Astrocyte (in vitro differentiated cells and primary cell): Measurements from ENCODE around the gene NUCKS1. TPM values are rescaled to one million over a fixed set of nuclear protein-coding genes. Genes with fewer than 3 reads are reported as not detected.

Experiments used
- DNase-seq: peaks from one replicate; pipeline ENCODE4 v3.0.0-alpha.2; 2010; ENCODE audit warnings: low read depth
- FAIRE-seq: peaks from 2 replicates; lab custom pipeline; 2011; peaks lifted over from hg19 to GRCh38; lab: Jason Lieb, UNC
- H2AFZ ChIP-seq: 2 replicates; pipeline ENCODE4 v1.6.0; 2012; ENCODE audit warnings: low read depth, low read length, inconsistent platforms
- H3K27ac ChIP-seq: 2 replicates; pipeline ENCODE4 v1.5.1; 2011; ENCODE audit warnings: low read depth, low read length, inconsistent platforms
- H3K27me3 ChIP-seq: 2 replicates; pipeline ENCODE4 v1.6.0; 2011; ENCODE audit warnings: low read length, inconsistent platforms; ENCODE audit not compliant: insufficient read depth
- H3K36me3 ChIP-seq: 2 replicates; pipeline ENCODE4 v1.5.1; 2011; ENCODE audit warnings: low read length, inconsistent platforms; ENCODE audit not compliant: insufficient read depth
- H3K4me1 ChIP-seq: 2 replicates; pipeline ENCODE4 v1.5.1; 2011; ENCODE audit warnings: low read length, inconsistent platforms; ENCODE audit not compliant: insufficient read depth
- H3K4me2 ChIP-seq: 2 replicates; pipeline ENCODE4 v1.6.0; 2012; ENCODE audit warnings: low read length, inconsistent platforms
- H3K4me3 ChIP-seq: 2 replicates; pipeline ENCODE4 v1.5.1; 2011; ENCODE audit warnings: low read depth, mild to moderate bottlenecking, low read length, inconsistent platforms; ENCODE audit not compliant: insufficient read depth
- H3K79me2 ChIP-seq: 2 replicates; pipeline ENCODE4 v1.6.0; 2012; ENCODE audit warnings: mild to moderate bottlenecking, low read length, inconsistent platforms; ENCODE audit not compliant: insufficient read depth
- H3K9ac ChIP-seq: 2 replicates; pipeline ENCODE4 v1.6.0; 2012; ENCODE audit warnings: mild to moderate bottlenecking, low read length, inconsistent platforms
- H3K9me3 ChIP-seq: 2 replicates; pipeline ENCODE4 v1.5.1; 2012; ENCODE audit warnings: low read depth, mild to moderate bottlenecking, low read length, inconsistent platforms; ENCODE audit not compliant: insufficient read depth
- H4K20me1 ChIP-seq: 2 replicates; pipeline ENCODE4 v1.6.0; 2012; ENCODE audit warnings: low read length, inconsistent platforms; ENCODE audit not compliant: insufficient read depth
- H3K27ac Mint-ChIP-seq: one replicate; pipeline ENCODE4 v1.8.0; 2021; ENCODE audit warnings: mild to moderate bottlenecking, mixed read lengths; ENCODE audit not compliant: unreplicated experiment
- H3K27me3 Mint-ChIP-seq: one replicate; pipeline ENCODE4 v1.8.0; 2021; ENCODE audit warnings: low read depth, mixed read lengths; ENCODE audit not compliant: unreplicated experiment
- H3K36me3 Mint-ChIP-seq: one replicate; pipeline ENCODE4 v1.8.0; 2021; ENCODE audit warnings: low read depth, mixed read lengths; ENCODE audit not compliant: unreplicated experiment
- H3K4me1 Mint-ChIP-seq: one replicate; pipeline ENCODE4 v1.8.0; 2021; ENCODE audit warnings: low read depth, mixed read lengths; ENCODE audit not compliant: unreplicated experiment
- H3K4me3 Mint-ChIP-seq: one replicate; pipeline ENCODE4 v1.8.0; 2021; ENCODE audit warnings: mild to moderate bottlenecking, moderate library complexity, mixed read lengths; ENCODE audit not compliant: unreplicated experiment
- H3K9me3 Mint-ChIP-seq: one replicate; pipeline ENCODE4 v1.8.0; 2021; ENCODE audit warnings: mild to moderate bottlenecking, mixed read lengths; ENCODE audit not compliant: unreplicated experiment
- EZH2 ChIP-seq: IDR thresholded peaks from 2 replicates; pipeline ENCODE4 v1.6.1; 2012; ENCODE audit warnings: mild to moderate bottlenecking, low read length, inconsistent platforms; ENCODE audit not compliant: insufficient read depth
- total RNA-seq: library from RNA; stranded (reverse); gene quantifications from 2 replicates; pipeline ENCODE4 v1.2.1, GENCODE V29; 2021
- TF ChIP-seq, protein P1 (sequence below): IDR thresholded peaks from 2 replicates; pipeline ENCODE4 v1.5.1; 2011; ENCODE audit warnings: low read depth, mild to moderate bottlenecking, inconsistent platforms, low read length, moderate library complexity; ENCODE audit not compliant: insufficient read depth

The NUCKS1 gene
- total RNA-seq, 1 donor from 2014 or later, result 169 TPM

DNA sequence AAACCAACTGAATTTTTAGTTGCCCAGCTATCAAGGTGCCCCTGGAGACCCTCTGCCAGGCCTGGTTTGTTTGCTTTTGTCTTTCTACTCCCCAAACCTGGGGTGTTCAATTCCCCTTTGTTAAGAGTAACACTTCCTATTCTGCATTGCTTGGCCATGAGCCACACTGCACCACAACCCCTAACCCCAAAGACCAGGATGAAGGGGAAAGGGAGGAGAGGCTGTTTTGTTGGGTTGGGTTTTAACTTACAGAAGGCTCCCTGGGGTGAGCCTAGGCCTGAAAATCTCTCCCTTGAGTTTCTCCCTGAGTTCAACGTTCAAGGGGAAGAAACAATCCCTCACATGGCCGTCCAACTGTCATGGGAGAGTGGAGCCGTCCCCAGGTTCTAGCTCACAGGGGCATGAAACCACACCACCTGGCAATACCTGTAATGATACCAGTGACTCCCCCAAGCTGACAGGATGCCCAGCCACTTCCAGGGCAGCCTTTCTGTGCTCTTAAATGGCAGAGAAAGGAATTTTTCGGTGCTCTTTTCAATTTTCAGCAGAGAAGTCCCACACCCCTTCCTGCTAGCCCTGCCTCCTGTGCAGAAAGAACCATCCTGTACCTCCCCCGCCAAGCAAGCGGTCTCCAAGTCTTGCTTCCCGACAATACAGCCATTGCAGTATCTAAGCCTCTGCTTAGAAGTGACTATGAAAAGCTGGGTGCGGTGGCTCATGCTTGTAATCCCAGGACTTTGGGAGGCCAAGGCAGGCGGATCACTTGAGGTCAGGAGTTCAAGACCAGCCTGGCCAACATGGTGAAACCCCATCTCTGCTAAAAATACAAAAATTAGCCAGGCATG is 84.6 kb downstream of the NUCKS1 start:
- H3K27ac Mint-ChIP-seq, result no peak overlapping the region
- FAIRE-seq (no peak), DNase-seq (no peak)
- peaks cover 7% of the 10 kb centered on the region for H3K27me3 Mint-ChIP-seq
- H3K27ac ChIP-seq, result no peak overlapping the region
- no peaks in the 10 kb centered on the region for H3K9me3 Mint-ChIP-seq
- H2AFZ ChIP-seq, result no peak overlapping the region
- peaks cover 22% of the 10 kb centered on the region for H3K4me1 Mint-ChIP-seq
- H3K36me3 Mint-ChIP-seq, result peaks cover 7% of the 10 kb centered on the region
- no peaks in the 10 kb centered on the region for H3K27me3 ChIP-seq
- H3K9ac ChIP-seq, result no peak overlapping the region
- H3K4me3 Mint-ChIP-seq, result no peak overlapping the region
- TF ChIP-seq, protein P1, sequence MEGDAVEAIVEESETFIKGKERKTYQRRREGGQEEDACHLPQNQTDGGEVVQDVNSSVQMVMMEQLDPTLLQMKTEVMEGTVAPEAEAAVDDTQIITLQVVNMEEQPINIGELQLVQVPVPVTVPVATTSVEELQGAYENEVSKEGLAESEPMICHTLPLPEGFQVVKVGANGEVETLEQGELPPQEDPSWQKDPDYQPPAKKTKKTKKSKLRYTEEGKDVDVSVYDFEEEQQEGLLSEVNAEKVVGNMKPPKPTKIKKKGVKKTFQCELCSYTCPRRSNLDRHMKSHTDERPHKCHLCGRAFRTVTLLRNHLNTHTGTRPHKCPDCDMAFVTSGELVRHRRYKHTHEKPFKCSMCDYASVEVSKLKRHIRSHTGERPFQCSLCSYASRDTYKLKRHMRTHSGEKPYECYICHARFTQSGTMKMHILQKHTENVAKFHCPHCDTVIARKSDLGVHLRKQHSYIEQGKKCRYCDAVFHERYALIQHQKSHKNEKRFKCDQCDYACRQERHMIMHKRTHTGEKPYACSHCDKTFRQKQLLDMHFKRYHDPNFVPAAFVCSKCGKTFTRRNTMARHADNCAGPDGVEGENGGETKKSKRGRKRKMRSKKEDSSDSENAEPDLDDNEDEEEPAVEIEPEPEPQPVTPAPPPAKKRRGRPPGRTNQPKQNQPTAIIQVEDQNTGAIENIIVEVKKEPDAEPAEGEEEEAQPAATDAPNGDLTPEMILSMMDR, result no peak
- no peak for TF ChIP-seq EZH2
- H3K36me3 ChIP-seq, result no peaks in the 10 kb centered on the region
- H3K79me2 ChIP-seq, result peaks cover 4% of the 10 kb centered on the region
- peaks cover 14% of the 10 kb centered on the region for H3K4me1 ChIP-seq
- H3K4me2 ChIP-seq, result no peak overlapping the region
- H4K20me1 ChIP-seq, result peaks cover 36% of the 10 kb centered on the region
- H3K4me3 ChIP-seq, result no peak overlapping the region
- no peaks in the 10 kb centered on the region for H3K9me3 ChIP-seq

GRCh38 chr1:205664399-205665017 is 85.5 kb downstream of the NUCKS1 start:
- H3K27ac ChIP-seq, result no peak overlapping the region
- Mint-ChIP-seq H3K27ac (no peak overlapping the region), H3K27me3 (peaks cover 9% of the 10 kb centered on the region), H3K4me1 (peaks cover 22% of the 10 kb centered on the region), H3K9me3 (no peaks in the 10 kb centered on the region), H3K36me3 (peaks cover 10% of the 10 kb centered on the region), H3K4me3 (no peak overlapping the region)
- H3K9me3 ChIP-seq, result no peaks in the 10 kb centered on the region
- H3K4me3 ChIP-seq, result no peak overlapping the region
- DNase-seq, result no peak
- no peak for FAIRE-seq
- no peaks in the 10 kb centered on the region for H3K27me3 ChIP-seq
- H4K20me1 ChIP-seq, result peaks cover 37% of the 10 kb centered on the region
- no peak overlapping the region for H3K4me2 ChIP-seq
- peaks cover 4% of the 10 kb centered on the region for H3K79me2 ChIP-seq
- no peaks in the 10 kb centered on the region for H3K36me3 ChIP-seq
- peaks cover 9% of the 10 kb centered on the region for H3K4me1 ChIP-seq
- no peak overlapping the region for H3K9ac ChIP-seq
- TF ChIP-seq, protein P1, result no peak
- no peak for TF ChIP-seq EZH2
- H2AFZ ChIP-seq, result no peak overlapping the region
